ENCODE data around the gene LFNG. TPM values are rescaled to one million over a fixed set of nuclear protein-coding genes. Genes with fewer than 3 reads are reported as not detected.
"Not testable (repeated sequence)": the region's sequence is repeated elsewhere in the genome, so short reads cannot be mapped to it uniquely, and the experiment has no call there.

The LFNG gene
- polyA plus RNA-seq, 4 donors, result 10.5 to 39.3 (median 17.5) TPM

GRCh38 chr7:2555121-2556052, 35.8 kb downstream of the LFNG start, which contains the start of gene BRAT1:
TSS of gene BRAT1 (minus strand) at chr7:2555524. CDS start at chr7:2554431, 1,093 bp downstream.
- DNase-seq (peak; percentile 93 to 96), FAIRE-seq (no peak)
- Histone ChIP-seq H3K4me1 (ENCODE audit: control insufficient read depth in 3 of 3, insufficient read depth in 2 of 3, low read depth in 1 of 3, low read length in 2 of 3) (peaks cover 3 to 28% (median 3%) of the 10 kb centered on the region in 3 donors), H3K27ac (ENCODE audit: low read depth in 1 of 3, low read length in 2 of 3) (peak within 1 kb of the TSS; percentile 88 to 98 (median 98)), H3K27me3 (ENCODE audit: control insufficient read depth in 3 of 3, insufficient read depth in 3 of 3, low read length in 3 of 3) (no peaks in the 10 kb centered on the region), H3K4me3 (ENCODE audit: low read depth in 1 of 3, low read length in 3 of 3) (peak within 1 kb of the TSS; percentile 63 to 92 (median 65)), H3K36me3 (ENCODE audit: control insufficient read depth in 3 of 3, insufficient read depth in 2 of 3, low read depth in 1 of 3, low read length in 3 of 3) (peaks cover 0 to 26% (median 0%) of the 10 kb centered on the region in 3 donors), H3K9me3 (ENCODE audit: control insufficient read depth in 2 of 2, insufficient read depth in 1 of 2, low read depth in 1 of 2, low read length in 1 of 2) (no peaks in the 10 kb centered on the region)
- WGBS, 3 donors, result 0 to 1% (median 0%) methylated on average over 60 to 79 of the region's 79 CpGs

- H3K4me3 ChIP-seq (ENCODE audit: low read depth in 1 of 3, low read length in 3 of 3), result peak within 1 kb of the TSS; percentile 61 to 72 (median 72)
- WGBS, 3 donors, result 0 to 2% (median 2%) methylated on average over 47 to 66 of the region's 66 CpGs
- peaks cover 3 to 26% (median 3%) of the 10 kb centered on the region in 3 donors for H3K4me1 ChIP-seq (ENCODE audit: control insufficient read depth in 3 of 3, insufficient read depth in 2 of 3, low read depth in 1 of 3, low read length in 2 of 3)
- FAIRE-seq (no peak), DNase-seq (peak; percentile 88 to 95)
- H3K27ac ChIP-seq (ENCODE audit: low read depth in 1 of 3, low read length in 2 of 3), result peak within 1 kb of the TSS; percentile 73 to 93 (median 88)
- peaks cover 0 to 12% (median 0%) of the 10 kb centered on the region in 3 donors for H3K36me3 ChIP-seq (ENCODE audit: control insufficient read depth in 3 of 3, insufficient read depth in 2 of 3, low read depth in 1 of 3, low read length in 3 of 3)
- H3K9me3 ChIP-seq (ENCODE audit: control insufficient read depth in 2 of 2, insufficient read depth in 1 of 2, low read depth in 1 of 2, low read length in 1 of 2), result no peaks in the 10 kb centered on the region
- no peaks in the 10 kb centered on the region for H3K27me3 ChIP-seq (ENCODE audit: control insufficient read depth in 3 of 3, insufficient read depth in 3 of 3, low read length in 3 of 3)
These were observed 39.2 kb downstream of the LFNG start, which contains the start of gene IQCE for GRCh38 chr7:2558629-2559282. TSS of gene IQCE (plus strand) at chr7:2558979. CDS start at chr7:2559182, 203 bp downstream.

GRCh38 chr7:2559283-2559950, 39.8 kb downstream of the LFNG start:
- FAIRE-seq, result no peak
- Histone ChIP-seq H3K36me3 (ENCODE audit: control insufficient read depth in 3 of 3, insufficient read depth in 2 of 3, low read depth in 1 of 3, low read length in 3 of 3) (peaks cover 0 to 6% (median 0%) of the 10 kb centered on the region in 3 donors), H3K27ac (ENCODE audit: low read depth in 1 of 3, low read length in 2 of 3) (peak overlapping the region; percentile 73 to 93 (median 88)), H3K27me3 (ENCODE audit: control insufficient read depth in 3 of 3, insufficient read depth in 3 of 3, low read length in 3 of 3) (no peaks in the 10 kb centered on the region), H3K9me3 (ENCODE audit: control insufficient read depth in 2 of 2, insufficient read depth in 1 of 2, low read depth in 1 of 2, low read length in 1 of 2) (no peaks in the 10 kb centered on the region), H3K4me3 (ENCODE audit: low read depth in 1 of 3, low read length in 3 of 3) (peak overlapping the region; percentile 61 to 72 (median 72)), H3K4me1 (ENCODE audit: control insufficient read depth in 3 of 3, insufficient read depth in 2 of 3, low read depth in 1 of 3, low read length in 2 of 3) (peaks cover 0 to 20% (median 3%) of the 10 kb centered on the region in 3 donors)
- peak; percentile 87 to 88 for DNase-seq
- WGBS, 3 donors, result 3 to 11% (median 8%) methylated on average over 46 to 53 of the region's 53 CpGs

- H3K36me3 ChIP-seq (ENCODE audit: control insufficient read depth in 3 of 3, insufficient read depth in 2 of 3, low read depth in 1 of 3, low read length in 3 of 3), result peaks cover 0 to 27% (median 0%) of the 10 kb centered on the region in 3 donors
- not testable (repeated sequence) for H3K27me3 ChIP-seq (ENCODE audit: control insufficient read depth in 3 of 3, insufficient read depth in 3 of 3, low read length in 3 of 3); FAIRE-seq; H3K9me3 ChIP-seq (ENCODE audit: control insufficient read depth in 2 of 2, insufficient read depth in 1 of 2, low read depth in 1 of 2, low read length in 1 of 2); DNase-seq; H3K4me3 ChIP-seq (ENCODE audit: low read depth in 1 of 3, low read length in 3 of 3); H3K27ac ChIP-seq (ENCODE audit: low read depth in 1 of 3, low read length in 2 of 3)
- 93 to 98% (median 94%) methylated on average over 3 of the region's 3 CpGs for WGBS, 3 donors
- H3K4me1 ChIP-seq (ENCODE audit: control insufficient read depth in 3 of 3, insufficient read depth in 2 of 3, low read depth in 1 of 3, low read length in 2 of 3), result peaks cover 0 to 21% (median 0%) of the 10 kb centered on the region in 3 donors
These were observed 44.4 kb downstream of the LFNG start for GRCh38 chr7:2563955-2564354.

GRCh38 chr7:2564970-2565540, 45.5 kb downstream of the LFNG start:
- DNase-seq (peak; percentile 70 to 84), FAIRE-seq (no peak)
- H3K27me3 ChIP-seq (ENCODE audit: control insufficient read depth in 3 of 3, insufficient read depth in 3 of 3, low read length in 3 of 3), result no peaks in the 10 kb centered on the region
- WGBS, 3 donors, result 22 to 73% (median 46%) methylated on average over 11 to 12 of the region's 12 CpGs
- peaks cover 0 to 21% (median 0%) of the 10 kb centered on the region in 3 donors for H3K4me1 ChIP-seq (ENCODE audit: control insufficient read depth in 3 of 3, insufficient read depth in 2 of 3, low read depth in 1 of 3, low read length in 2 of 3)
- H3K27ac ChIP-seq (ENCODE audit: low read depth in 1 of 3, low read length in 2 of 3), result peak overlapping the region in 2 of 3 donors; percentile 29 to 31
- H3K9me3 ChIP-seq (ENCODE audit: control insufficient read depth in 2 of 2, insufficient read depth in 1 of 2, low read depth in 1 of 2, low read length in 1 of 2), result no peaks in the 10 kb centered on the region
- peaks cover 0 to 36% (median 0%) of the 10 kb centered on the region in 3 donors for H3K36me3 ChIP-seq (ENCODE audit: control insufficient read depth in 3 of 3, insufficient read depth in 2 of 3, low read depth in 1 of 3, low read length in 3 of 3)
- no peak overlapping the region for H3K4me3 ChIP-seq (ENCODE audit: low read depth in 1 of 3, low read length in 3 of 3)

- no peak for DNase-seq
- WGBS, 3 donors, result 72 to 77% (median 76%) methylated on average over 8 of the region's 8 CpGs
These were observed 46.8 kb downstream of the LFNG start for GRCh38 chr7:2566348-2566889.

GRCh38 chr7:2566890-2567678, 47.5 kb downstream of the LFNG start:
- Histone ChIP-seq H3K4me3 (ENCODE audit: low read depth in 1 of 3, low read length in 3 of 3) (no peak overlapping the region), H3K36me3 (ENCODE audit: control insufficient read depth in 3 of 3, insufficient read depth in 2 of 3, low read depth in 1 of 3, low read length in 3 of 3) (peaks cover 0 to 46% (median 0%) of the 10 kb centered on the region in 3 donors), H3K27ac (ENCODE audit: low read depth in 1 of 3, low read length in 2 of 3) (no peak overlapping the region), H3K27me3 (ENCODE audit: control insufficient read depth in 3 of 3, insufficient read depth in 3 of 3, low read length in 3 of 3) (no peaks in the 10 kb centered on the region), H3K4me1 (ENCODE audit: control insufficient read depth in 3 of 3, insufficient read depth in 2 of 3, low read depth in 1 of 3, low read length in 2 of 3) (peaks cover 0 to 24% (median 0%) of the 10 kb centered on the region in 3 donors), H3K9me3 (ENCODE audit: control insufficient read depth in 2 of 2, insufficient read depth in 1 of 2, low read depth in 1 of 2, low read length in 1 of 2) (no peaks in the 10 kb centered on the region)
- DNase-seq (peak; percentile 37 to 54), FAIRE-seq (no peak)
- 62 to 74% (median 65%) methylated on average over 28 of the region's 28 CpGs for WGBS, 3 donors

More at GRCh38 chr7:2566348-2566889, 46.8 kb downstream of the LFNG start:
- Histone ChIP-seq H3K4me3 (ENCODE audit: low read depth in 1 of 3, low read length in 3 of 3) (no peak overlapping the region), H3K27ac (ENCODE audit: low read depth in 1 of 3, low read length in 2 of 3) (no peak overlapping the region), H3K4me1 (ENCODE audit: control insufficient read depth in 3 of 3, insufficient read depth in 2 of 3, low read depth in 1 of 3, low read length in 2 of 3) (peaks cover 0 to 20% (median 0%) of the 10 kb centered on the region in 3 donors), H3K36me3 (ENCODE audit: control insufficient read depth in 3 of 3, insufficient read depth in 2 of 3, low read depth in 1 of 3, low read length in 3 of 3) (peaks cover 0 to 43% (median 0%) of the 10 kb centered on the region in 3 donors), H3K27me3 (ENCODE audit: control insufficient read depth in 3 of 3, insufficient read depth in 3 of 3, low read length in 3 of 3) (no peaks in the 10 kb centered on the region), H3K9me3 (ENCODE audit: control insufficient read depth in 2 of 2, insufficient read depth in 1 of 2, low read depth in 1 of 2, low read length in 1 of 2) (no peaks in the 10 kb centered on the region)
- no peak for FAIRE-seq
